Natural killer cell (primary cell): Measurements from ENCODE around the gene DLL1. TPM values are rescaled to one million over a fixed set of nuclear protein-coding genes. Genes with fewer than 3 reads are reported as not detected.
A peak's percentile ranks its signal among the peaks of the same experiment; 100 is the strongest.

Source experiments
- ATAC-seq, 3 donors: fragments of 150-1000 bp in 2 of 3; fragments of 200-7000 bp in 1 of 3; cut with Tn5 transposase; 1 replicate in 1 of 3; 2 replicates in 2 of 3; pipeline ENCODE4 v1.10.0; 2021; ENCODE audit warnings: mild to moderate bottlenecking in 2 of 3, moderate library complexity in 2 of 3
- DNase-seq, 2 donors: peaks; one replicate each; pipeline versions ENCODE4 v3.0.0 to v3.0.0-alpha.2; 2013 to 2021; ENCODE audit warnings: mixed read lengths in 1 of 2
- H3K27ac ChIP-seq: one replicate; pipeline ENCODE4 v1.5.1; 2013; ENCODE audit warnings: mild to moderate bottlenecking, low read length
- H3K27me3 ChIP-seq: one replicate; pipeline ENCODE4 v1.6.1; 2013; ENCODE audit warnings: low read length; ENCODE audit not compliant: control insufficient read depth, insufficient read depth
- H3K36me3 ChIP-seq: one replicate; pipeline ENCODE4 v1.6.1; 2013; ENCODE audit warnings: low read length; ENCODE audit not compliant: control insufficient read depth, insufficient read depth
- H3K4me1 ChIP-seq: one replicate; pipeline ENCODE4 v1.6.1; 2013; ENCODE audit warnings: low read length; ENCODE audit not compliant: control insufficient read depth, insufficient read depth
- H3K4me3 ChIP-seq: one replicate; pipeline ENCODE4 v1.5.1; 2013; ENCODE audit warnings: low read length
- H3K9me3 ChIP-seq: one replicate; pipeline ENCODE4 v1.6.1; 2013; ENCODE audit warnings: low read length; ENCODE audit not compliant: control insufficient read depth, insufficient read depth
- H3K27ac Mint-ChIP-seq, 2 donors: one replicate each; pipeline ENCODE4 v1.8.0; 2022; ENCODE audit warnings: mild to moderate bottlenecking in 2 of 2, mixed read lengths in 2 of 2, moderate library complexity in 1 of 2
- H3K27me3 Mint-ChIP-seq, 2 donors: one replicate each; pipeline ENCODE4 v1.8.0; 2022; ENCODE audit warnings: low read depth in 2 of 2, mixed read lengths in 2 of 2
- H3K36me3 Mint-ChIP-seq: one replicate; pipeline ENCODE4 v1.8.0; 2022; ENCODE audit warnings: mixed read lengths
- H3K4me1 Mint-ChIP-seq, 2 donors: one replicate each; pipeline ENCODE4 v1.8.0; 2022; ENCODE audit warnings: mixed read lengths in 2 of 2
- H3K4me3 Mint-ChIP-seq: one replicate; pipeline ENCODE4 v1.8.0; 2022; ENCODE audit warnings: mild to moderate bottlenecking, moderate library complexity, mixed read lengths
- H3K9me3 Mint-ChIP-seq, 2 donors: one replicate each; pipeline ENCODE4 v1.8.0; 2022; ENCODE audit warnings: mixed read lengths in 2 of 2
- CTCF ChIP-seq: fragments of 200-600 bp; IDR thresholded peaks from one replicate; pipeline ENCODE4 v1.8.0; 2022; ENCODE audit warnings: antibody characterized with exemption
- WGBS: methylation state at CpG from one replicate; pipeline ENCODE4 v1.1.7; 2013; ENCODE audit warnings: missing lambda C conversion rate; ENCODE audit not compliant: insufficient coverage; 5-methylcytosine and 5-hydroxymethylcytosine counted together
- intact Hi-C: fragments of 100-400 bp; cut with micrococcal nuclease; formaldehyde crosslinking; loops from one replicate; pipeline ENCODE4 v1.14.2; 2022
- total RNA-seq, 4 donors: library from RNA; stranded (reverse); fragments of 120-200 nt in 1 of 4; gene quantifications; one replicate each; pipeline versions ENCODE4 v1.2.3 to v1.2.4, GENCODE V29; 2013 to 2022

Gene DLL1
- total RNA-seq, 3 donors from 2014 or later (not counting 1 experiment from before 2014, with no cell fraction given): 4.3 to 16.9 (median 6.0) TPM

- H3K27ac Mint-ChIP-seq: no peak overlapping the region
These were observed 17.7 kb downstream of the DLL1 start for GRCh38 chr6:170273191-170273590.

GRCh38 chr6:170272341-170273065, 18.4 kb downstream of the DLL1 start:
- H3K4me3 Mint-ChIP-seq: peak overlapping the region; percentile 77
- Histone ChIP-seq H3K4me3 (peak overlapping the region; percentile 28), H3K27ac (peak overlapping the region; percentile 48), H3K36me3 (no peaks in the 10 kb centered on the region), H3K4me1 (peaks cover 32% of the 10 kb centered on the region), H3K27me3 (peaks cover 67% of the 10 kb centered on the region), H3K9me3 (no peaks in the 10 kb centered on the region)
- no peak for DNase-seq
- H3K9me3 Mint-ChIP-seq: no peaks in the 10 kb centered on the region
- no peak for TF ChIP-seq CTCF
- peak overlapping the region; percentile 81 to 87 for H3K27ac Mint-ChIP-seq
- WGBS: 68% methylated on average over 30 of the region's 30 CpGs
- no peaks in the 10 kb centered on the region for H3K36me3 Mint-ChIP-seq
- peaks cover 27 to 31% of the 10 kb centered on the region in 2 donors for H3K4me1 Mint-ChIP-seq
- peaks cover 65 to 72% of the 10 kb centered on the region in 2 donors for H3K27me3 Mint-ChIP-seq
- ATAC-seq: peak in 1 of 3 donors; percentile 6
- intact Hi-C loops: loop anchor here (1.0 to 5.0 kb wide), 2 partner anchors 34 to 465 kb away; partner anchors contain the start of gene FAM120B

More at GRCh38 chr6:170273191-170273590, 17.7 kb downstream of the DLL1 start:
- H3K27me3 ChIP-seq: peaks cover 60% of the 10 kb centered on the region
- H3K9me3 ChIP-seq: no peaks in the 10 kb centered on the region
- H3K36me3 Mint-ChIP-seq: no peaks in the 10 kb centered on the region
- DNase-seq (no peak), ATAC-seq (no peak)
- peaks cover 38% of the 10 kb centered on the region for H3K4me1 ChIP-seq
- H3K27ac ChIP-seq: no peak overlapping the region
- H3K36me3 ChIP-seq: no peaks in the 10 kb centered on the region
- 97% methylated on average over 23 of the region's 23 CpGs for WGBS
- no peak overlapping the region for H3K4me3 ChIP-seq
- H3K4me3 Mint-ChIP-seq: no peak overlapping the region
- H3K4me1 Mint-ChIP-seq: peaks cover 30 to 31% of the 10 kb centered on the region in 2 donors
- intact Hi-C loops: loop anchor here (5.0 kb wide), 1 partner anchor 466 kb away; no protein-coding TSS in a partner anchor
- TF ChIP-seq CTCF: no peak
- peaks cover 64 to 71% of the 10 kb centered on the region in 2 donors for H3K27me3 Mint-ChIP-seq
- H3K9me3 Mint-ChIP-seq: no peaks in the 10 kb centered on the region

DNA sequence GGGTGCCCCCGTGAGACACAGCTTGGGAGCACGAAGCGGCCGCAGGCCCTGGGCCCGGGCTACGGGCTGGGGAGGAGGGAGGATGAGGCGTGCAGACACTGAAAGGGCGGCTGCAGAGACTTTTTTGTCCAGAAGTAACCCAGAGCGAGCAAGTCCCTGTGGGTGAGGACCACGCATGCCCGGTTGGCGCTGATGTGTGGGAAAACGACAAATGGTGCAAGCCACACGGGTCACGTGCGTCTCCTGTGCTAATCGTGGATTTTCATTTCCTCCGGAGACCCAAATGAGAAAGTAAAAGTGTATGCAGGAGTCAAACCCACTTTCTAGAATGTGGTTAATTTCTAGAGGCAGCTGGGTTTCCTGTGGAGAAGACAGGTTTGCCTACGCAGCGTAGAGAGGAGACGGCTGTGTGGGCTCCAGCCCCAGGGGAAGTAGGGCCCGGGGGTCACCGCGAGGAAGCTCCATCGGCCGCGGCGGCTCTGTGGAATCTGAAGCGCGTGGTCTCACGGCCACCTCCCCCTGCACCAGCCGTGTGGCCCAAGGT, 19.0 kb downstream of the DLL1 start:
- H3K4me3 ChIP-seq: peak overlapping the region; percentile 28
- peak overlapping the region; percentile 81 to 87 for H3K27ac Mint-ChIP-seq
- peak overlapping the region; percentile 77 for H3K4me3 Mint-ChIP-seq
- peaks cover 30% of the 10 kb centered on the region for H3K4me1 ChIP-seq
- H3K27me3 ChIP-seq: peaks cover 65% of the 10 kb centered on the region
- H3K4me1 Mint-ChIP-seq: peaks cover 23 to 31% of the 10 kb centered on the region in 2 donors
- peak; percentile 84 to 92 (median 85) for ATAC-seq
- no peaks in the 10 kb centered on the region for H3K9me3 ChIP-seq
- no peaks in the 10 kb centered on the region for H3K36me3 Mint-ChIP-seq
- H3K27ac ChIP-seq: peak overlapping the region; percentile 48
- DNase-seq: peak; percentile 70 to 93
- no peak for TF ChIP-seq CTCF
- peaks cover 60 to 66% of the 10 kb centered on the region in 2 donors for H3K27me3 Mint-ChIP-seq
- no peaks in the 10 kb centered on the region for H3K36me3 ChIP-seq
- intact Hi-C loops: loop anchor here (1.0 to 5.0 kb wide), 2 partner anchors 34 to 465 kb away; partner anchors contain the start of gene FAM120B
- WGBS: 2% methylated on average over 32 of the region's 32 CpGs
- no peaks in the 10 kb centered on the region for H3K9me3 Mint-ChIP-seq
